HUDEP-2 (cell line): Measurements from ENCODE around the gene MEIOB.
"Not testable (repeated sequence)": the region's sequence is repeated elsewhere in the genome, so short reads cannot be mapped to it uniquely, and the experiment has no call there.

Experiments
- DNase-seq, 76 experiments: peaks; one replicate each; lab custom pipeline; 2025; ENCODE audit not compliant: unreplicated experiment in 76 of 76; lab: John Stamatoyannopoulos, UW

The MEIOB gene

DNA sequence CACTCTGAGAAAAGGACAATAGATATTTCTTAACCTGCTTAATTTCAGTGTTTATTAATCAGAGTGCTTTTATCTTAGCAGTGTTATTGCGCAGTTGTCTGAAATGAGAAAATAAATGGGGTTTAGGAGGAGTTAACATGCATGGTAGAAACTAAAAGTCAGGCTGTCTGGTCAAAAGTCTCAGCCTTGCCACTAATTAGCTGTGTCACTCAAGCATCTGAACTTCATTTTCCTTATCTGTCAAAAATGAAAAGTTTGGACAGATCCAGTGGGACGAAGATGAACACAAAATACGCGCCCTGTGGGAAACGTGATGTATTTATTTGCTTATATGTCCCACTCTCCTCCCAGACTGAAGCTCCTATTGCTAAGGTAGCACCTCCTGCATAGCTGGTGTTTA is 6.3 kb upstream of the MEIOB start:
- DNase-seq, result no peak

DNA sequence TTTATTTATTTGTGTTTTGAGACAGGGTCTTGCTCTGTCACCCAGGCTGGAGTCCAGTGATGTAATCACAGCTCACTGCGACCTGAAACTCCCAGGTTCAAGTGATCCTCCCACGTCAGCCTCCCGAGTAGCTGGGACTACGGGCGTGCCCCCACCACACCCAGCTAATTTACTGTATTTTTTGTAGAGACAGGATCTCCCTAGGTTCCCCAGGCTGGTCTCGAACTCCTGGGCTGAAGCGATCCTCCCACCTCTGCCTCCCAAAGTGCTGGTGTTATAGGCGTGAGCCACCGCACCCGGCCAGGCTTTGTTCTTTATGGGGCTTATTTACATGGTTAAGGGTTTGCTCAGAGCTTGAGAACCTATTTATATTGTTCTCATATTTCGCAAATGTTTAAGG is 5.8 kb upstream of the MEIOB start:
- DNase-seq, result peak in 4 of 76 experiments; percentile 2 to 8 (median 7)

DNA sequence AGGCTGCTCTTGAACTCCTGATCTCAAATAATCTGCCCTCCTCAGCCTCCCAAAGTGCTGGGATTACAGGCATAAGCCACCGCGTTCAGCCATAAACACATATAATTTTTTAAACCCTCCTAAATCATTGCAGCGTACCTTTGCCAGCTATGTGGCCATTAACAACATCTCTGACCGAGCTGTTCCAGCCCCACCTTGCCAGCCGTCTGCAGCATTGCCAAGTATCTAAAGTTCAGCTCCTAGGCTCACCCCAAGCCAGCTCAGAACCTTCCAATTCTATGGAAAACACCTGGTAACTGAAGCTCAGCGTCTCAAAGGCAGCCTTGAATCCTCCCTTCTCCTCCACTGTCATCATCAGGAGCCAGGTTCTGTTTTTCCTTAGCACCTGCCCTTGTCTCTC is 5.1 kb upstream of the MEIOB start:
- no peak for DNase-seq

DNA sequence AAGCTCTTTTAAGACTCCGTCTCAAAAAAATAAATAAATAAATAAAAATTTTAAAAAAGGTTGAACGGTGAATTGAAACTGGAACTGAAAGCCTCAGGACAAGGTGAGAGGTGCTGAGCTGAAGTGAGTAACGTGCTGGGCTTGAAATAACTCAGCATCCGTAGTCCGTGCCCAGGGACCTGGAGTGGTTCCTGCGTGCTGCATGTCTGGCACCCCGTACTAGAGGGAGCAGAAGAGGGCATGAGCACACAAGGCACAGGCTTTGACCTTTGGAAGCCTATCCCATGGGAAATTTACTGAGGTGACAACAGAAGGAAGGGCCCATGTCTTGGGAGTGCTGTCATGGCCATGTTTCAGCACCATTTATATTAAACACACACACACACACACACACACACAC is 4.5 kb upstream of the MEIOB start:
- no peak for DNase-seq

- not testable (repeated sequence) for DNase-seq
These were observed 4.1 kb upstream of the MEIOB start for GRCh38 chr16:1876066-1876465.

GRCh38 chr16:1874854-1875253 is 2.9 kb upstream of the MEIOB start:
- no peak for DNase-seq

- no peak for DNase-seq
These were observed 1.4 kb downstream of the MEIOB start for GRCh38 chr16:1870365-1871082.

GRCh38 chr16:1865902-1866690 is 5.9 kb downstream of the MEIOB start:
- no peak for DNase-seq

GRCh38 chr16:1863681-1864460 is 8.1 kb downstream of the MEIOB start:
- peak in 1 of 76 experiments; percentile 3 for DNase-seq

- DNase-seq, result no peak
These were observed 9.6 kb downstream of the MEIOB start for GRCh38 chr16:1862394-1862793.

DNA sequence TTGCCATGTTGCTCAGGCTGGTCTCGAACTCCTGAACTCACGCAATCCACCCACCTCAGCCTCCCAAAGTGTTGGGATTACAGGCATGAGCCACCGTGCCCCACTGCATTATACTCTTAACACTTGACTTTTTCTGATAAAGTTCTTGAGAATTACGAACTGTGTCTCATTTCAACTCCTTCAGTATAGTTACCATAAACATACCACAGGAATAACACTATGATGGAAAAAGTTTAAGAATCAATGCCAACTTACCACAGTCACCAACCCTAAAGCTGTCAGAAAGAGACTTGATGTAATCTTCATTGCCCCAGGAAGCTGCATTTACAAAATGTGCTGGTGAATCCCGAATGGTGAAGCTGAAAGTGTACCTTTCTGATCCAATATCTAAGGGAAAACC is 10.2 kb downstream of the MEIOB start:
- no peak for DNase-seq

DNA sequence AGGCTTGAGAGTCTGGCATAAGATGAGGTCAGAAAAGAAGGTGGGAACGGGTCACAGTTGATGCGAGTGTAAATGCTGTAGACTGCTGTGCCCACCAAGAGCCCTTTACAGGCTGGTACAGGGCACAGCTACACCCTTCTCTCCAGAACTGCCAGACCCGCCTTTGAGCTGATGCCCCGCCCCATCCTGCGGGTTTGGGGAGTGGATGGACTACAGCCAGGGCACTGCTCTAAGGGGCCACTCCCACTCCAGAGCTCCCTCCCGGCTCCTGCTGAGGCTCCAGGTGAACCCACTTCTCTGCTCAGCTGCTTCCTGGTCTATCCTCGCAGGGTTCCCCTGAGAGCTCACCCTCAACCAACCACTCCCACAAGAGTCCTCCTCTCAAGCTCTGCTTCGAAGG is 12.3 kb downstream of the MEIOB start:
- DNase-seq, result peak in 27 of 76 experiments; percentile 3 to 46 (median 21)

- DNase-seq, result no peak
These were observed 13.6 kb downstream of the MEIOB start for GRCh38 chr16:1858189-1858865.

- DNase-seq, result no peak
These were observed 14.4 kb downstream of the MEIOB start for GRCh38 chr16:1857433-1858097.

GRCh38 chr16:1851793-1852192 is 20.2 kb downstream of the MEIOB start:
- DNase-seq, result no peak

GRCh38 chr16:1850981-1851380 is 21.0 kb downstream of the MEIOB start:
- no peak for DNase-seq

DNA sequence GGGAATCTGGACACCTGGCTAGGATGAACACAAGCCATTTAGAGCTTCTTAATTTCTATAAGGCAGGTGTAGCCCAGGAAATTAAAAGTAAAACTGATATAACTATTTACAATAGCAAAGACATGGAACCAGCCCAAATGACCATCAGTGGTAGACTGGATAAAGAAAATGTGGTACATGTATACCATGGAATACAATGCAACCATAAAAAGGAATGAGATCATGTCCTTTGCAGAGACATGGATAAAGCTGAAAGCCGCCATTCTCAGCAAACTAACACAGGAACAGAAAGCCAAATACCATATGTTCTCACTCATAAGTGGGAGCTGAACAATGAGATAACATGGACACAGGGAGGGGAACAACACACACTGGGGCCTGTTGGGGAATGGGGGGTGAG is 25.5 kb downstream of the MEIOB start:
- DNase-seq, result no peak

DNA sequence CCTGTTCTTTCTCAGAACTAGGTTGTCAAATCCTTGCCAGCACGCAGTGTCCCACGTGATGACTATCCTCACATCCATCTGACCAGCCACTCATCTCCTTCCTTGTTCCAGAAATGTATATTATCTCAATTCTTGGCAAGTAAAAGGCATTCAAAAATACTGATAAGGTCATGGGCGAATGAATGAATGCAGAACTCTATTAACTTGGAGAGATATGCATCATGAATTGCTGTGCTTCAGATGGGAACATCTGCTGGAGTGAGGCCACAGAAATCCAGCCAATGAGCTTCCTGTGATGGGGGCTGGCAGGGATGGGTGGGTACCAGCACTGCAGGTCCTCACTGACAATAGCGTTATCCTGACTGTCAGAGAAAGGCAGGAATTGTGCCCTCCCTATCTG is 26.0 kb downstream of the MEIOB start:
- DNase-seq, result no peak

- DNase-seq, result no peak
These were observed 32.4 kb downstream of the MEIOB start for GRCh38 chr16:1839554-1839953.

DNA sequence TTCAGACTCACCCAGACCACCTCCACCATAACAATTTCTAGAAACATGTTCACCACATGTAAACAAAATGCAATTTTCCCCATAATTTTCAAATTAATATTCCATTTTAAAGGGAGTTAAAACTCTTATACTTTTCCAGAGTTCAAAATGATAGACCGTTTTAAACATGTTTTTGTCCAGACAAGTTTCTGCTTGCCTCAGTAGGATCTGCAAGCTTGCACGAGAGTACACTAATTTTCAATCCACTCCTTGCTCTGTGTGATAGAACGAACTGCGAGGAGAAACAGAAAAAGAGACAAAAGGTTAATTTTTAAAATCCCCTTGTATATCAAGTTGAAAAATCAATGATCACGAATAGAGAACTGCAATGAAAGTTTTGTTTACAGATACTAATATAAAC is 37.9 kb downstream of the MEIOB start:
- DNase-seq, result no peak
